GM19455 (cell line): ENCODE measurements around the gene ABHD14A.

Source experiments
- ATAC-seq: cut with Tn5 transposase; IDR thresholded peaks from one replicate; pipeline ENCODE4 v1.9.1; 2021; ENCODE audit not compliant: unreplicated experiment

ABHD14A gene

DNA sequence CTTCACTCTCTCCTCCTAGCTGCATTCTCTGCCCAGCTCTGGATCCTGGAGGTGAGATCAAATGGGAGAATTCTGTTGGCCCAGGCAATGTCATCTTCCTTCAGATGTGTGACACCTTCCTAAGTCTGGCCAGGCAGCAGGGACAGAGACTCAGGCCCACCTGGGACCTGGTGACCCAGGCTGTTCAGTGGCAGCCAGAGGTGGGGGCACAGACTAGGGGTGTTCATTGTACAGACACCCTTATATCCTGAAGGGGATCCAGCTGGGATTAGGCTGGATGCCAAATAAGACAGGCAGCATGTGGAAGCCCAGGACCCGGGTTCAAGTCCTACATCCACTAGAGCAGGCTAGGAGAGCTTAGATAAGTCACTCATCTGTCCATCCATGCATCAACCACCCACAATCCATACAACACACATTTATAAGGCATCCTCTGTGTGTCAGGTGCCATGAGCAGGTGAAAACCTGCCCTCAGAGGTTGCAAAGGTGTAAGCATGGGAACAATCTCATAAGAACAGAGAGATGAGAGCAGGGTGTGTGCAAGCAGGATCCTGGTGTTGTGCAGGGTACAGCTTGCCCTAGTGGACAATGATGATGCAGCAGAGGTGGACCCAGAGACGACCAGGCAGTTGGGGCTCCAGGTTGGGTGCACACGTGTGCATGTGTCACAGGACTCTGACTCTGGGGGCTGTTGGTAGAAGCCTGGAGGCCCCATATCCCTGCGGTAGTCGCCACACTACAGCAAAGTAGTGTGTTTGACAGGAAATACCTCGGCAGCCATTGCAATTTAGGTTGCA lies 39.1 kb downstream of the ABHD14A start:
- no peak for ATAC-seq

DNA sequence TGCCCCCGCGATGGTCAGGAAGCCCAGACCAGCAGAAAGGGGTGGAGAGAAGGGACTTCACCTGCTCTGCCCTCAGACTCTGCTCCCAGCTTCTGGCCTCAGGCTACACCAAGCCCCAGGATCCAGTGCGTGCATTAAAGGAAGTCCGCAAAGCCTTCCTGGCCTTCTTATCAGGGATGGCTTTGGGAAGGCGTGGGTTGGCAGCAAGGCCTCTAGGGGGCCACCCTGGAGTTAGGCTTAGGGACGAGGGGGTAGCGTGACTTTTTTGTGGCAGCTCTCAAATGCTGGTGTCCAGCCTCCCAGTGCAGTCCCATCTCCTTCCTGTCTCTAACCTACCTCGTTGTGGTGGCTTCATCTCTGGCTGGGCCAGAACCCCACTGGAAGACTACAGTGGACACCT lies 39.7 kb downstream of the ABHD14A start:
- ATAC-seq, result no peak

DNA sequence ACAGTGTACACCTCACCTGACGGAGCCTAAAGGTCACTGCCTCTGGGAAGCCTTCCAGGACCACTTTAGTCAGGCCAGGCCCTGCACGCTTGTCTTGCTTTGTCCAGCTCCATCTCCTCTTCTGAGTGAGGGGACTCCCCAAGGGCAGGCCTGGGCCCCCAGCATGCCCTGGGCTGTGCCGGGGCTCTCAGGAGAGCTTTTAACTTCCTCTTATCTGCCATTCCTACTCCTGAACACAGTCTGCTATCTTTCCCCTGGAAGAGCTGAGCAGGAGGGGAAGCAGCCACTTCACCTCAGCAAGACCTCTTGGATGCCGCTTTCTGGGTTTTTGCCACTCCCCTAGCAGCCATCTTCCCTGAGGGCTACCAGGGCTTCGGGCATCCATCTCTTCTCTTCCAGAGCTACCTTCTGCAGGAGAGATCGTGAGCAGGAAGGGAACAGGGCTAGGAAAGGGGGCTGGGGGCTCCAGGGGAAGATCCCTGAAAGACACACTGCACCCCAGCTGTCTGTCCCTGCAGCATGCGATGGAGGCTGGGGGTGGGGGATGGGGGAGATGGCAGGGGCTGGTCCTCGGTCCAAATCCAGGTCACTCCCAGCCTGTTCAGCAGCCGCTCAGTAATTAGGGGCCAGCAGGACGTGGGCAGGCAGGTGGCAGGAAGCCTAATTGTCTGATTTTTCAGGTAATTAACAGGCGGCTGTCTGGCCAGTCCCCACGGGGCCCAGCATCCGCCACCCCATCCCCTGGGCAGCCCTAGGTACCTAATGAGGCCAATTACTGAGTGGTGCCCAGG lies 40.8 kb downstream of the ABHD14A start:
- ATAC-seq, result no peak

DNA sequence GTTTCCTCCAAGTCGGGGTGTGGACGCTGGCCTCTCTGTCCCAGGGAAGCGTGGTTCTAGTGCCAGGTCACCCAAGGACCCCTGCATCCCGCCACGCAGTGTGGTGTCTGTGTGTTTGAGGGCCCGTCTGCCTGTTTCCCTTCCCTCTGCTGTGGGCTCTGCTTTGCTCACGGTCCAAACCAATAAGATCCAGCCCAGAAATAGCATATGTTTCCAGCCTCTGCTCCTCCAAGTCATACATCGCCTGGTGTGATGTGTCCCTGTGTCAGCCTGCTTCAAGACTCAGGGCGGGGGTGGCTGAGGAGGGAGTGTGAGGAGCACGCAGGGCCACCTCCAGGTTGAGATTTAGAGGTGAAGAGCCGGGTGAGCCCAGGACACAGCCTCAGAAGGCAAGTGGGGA lies 42.7 kb downstream of the ABHD14A start:
- no peak for ATAC-seq

DNA sequence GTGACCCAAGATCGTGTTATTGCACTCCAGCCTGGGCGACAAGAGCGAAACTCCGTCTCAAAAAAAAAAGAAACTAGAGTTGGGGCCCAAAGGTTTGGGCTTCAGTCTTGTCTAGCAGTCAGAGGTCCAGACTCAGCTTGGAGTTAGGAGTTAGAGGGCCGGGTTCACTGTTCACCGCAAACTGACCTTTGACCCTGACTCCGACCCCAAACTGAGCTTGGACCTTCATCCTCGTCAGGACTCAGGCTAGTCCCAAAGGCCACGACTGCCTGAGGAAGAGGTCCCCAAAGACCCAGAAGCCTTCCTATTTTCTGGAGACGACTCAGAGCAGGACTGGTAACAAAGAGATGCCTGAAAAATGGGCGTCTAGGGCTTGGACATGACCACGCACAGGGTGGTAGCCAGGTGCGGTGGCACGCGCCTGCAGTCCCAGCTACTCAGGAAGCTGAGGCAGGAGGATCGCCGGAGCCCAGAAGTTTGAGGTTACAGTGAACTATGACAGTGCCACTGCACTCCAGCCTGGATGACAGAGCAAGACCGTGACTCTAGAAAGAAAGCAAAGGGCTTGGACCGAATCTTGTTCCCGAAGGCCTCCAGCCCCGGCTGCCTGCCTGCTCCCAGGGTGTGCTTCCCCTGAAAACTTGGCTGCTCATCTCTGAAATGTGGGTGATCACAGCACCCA lies 43.6 kb downstream of the ABHD14A start:
- no peak for ATAC-seq

DNA sequence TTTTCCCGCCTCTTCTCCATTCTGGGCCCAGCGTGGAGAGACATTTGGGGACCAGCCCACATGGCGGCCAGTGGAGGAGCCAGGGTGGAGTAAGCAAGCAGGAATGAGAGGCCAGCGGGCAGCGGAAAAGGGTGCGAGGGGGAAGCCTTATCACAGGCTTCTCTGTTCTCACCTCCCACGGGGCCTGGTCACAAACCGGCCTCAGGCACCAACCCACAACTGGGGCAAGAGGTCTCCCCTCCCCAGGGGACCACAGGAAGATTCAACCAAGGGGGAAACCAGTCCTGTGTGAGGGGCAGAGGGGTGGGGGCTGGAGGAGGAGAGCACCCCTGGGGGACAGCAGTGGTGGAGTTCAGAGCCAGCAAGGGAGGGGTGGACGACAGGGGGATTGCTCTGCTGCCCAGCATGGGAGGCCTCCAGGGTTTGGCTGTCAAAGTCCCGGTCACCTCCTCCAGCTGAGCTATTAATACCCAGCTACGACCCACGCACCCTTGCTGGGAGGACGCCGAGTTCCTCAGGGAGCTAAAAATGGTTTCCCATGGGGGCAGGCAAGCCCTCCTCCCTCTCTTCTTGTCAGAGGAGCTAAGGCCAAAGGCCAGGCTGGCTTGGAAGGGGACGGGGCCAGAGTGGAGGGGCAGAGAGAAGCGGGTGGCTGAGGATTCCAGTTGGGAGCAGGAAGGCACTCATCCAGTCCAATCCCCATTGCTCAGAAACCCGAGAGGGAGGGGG lies 44.7 kb downstream of the ABHD14A start:
- no peak for ATAC-seq

DNA sequence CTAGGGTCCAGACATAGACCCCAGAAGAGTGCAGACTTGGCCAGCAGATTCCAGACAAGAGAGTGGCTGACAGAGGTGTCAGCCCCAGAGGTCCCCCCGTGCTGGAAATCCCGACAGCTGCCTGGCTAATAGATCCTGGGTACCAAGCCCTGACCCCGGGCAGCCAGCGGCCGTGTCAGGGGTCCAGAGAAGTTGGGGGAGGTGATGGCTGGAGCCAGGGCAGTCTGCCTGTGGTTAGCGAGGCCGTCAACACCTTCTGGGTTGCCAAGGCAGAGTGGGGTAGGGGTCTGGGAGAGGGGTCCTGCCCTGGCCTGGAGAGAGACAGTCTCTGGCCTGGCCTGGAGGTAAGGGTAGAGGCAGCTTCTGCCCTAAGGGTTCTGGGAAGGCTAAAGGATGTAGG lies 45.9 kb downstream of the ABHD14A start:
- no peak for ATAC-seq

DNA sequence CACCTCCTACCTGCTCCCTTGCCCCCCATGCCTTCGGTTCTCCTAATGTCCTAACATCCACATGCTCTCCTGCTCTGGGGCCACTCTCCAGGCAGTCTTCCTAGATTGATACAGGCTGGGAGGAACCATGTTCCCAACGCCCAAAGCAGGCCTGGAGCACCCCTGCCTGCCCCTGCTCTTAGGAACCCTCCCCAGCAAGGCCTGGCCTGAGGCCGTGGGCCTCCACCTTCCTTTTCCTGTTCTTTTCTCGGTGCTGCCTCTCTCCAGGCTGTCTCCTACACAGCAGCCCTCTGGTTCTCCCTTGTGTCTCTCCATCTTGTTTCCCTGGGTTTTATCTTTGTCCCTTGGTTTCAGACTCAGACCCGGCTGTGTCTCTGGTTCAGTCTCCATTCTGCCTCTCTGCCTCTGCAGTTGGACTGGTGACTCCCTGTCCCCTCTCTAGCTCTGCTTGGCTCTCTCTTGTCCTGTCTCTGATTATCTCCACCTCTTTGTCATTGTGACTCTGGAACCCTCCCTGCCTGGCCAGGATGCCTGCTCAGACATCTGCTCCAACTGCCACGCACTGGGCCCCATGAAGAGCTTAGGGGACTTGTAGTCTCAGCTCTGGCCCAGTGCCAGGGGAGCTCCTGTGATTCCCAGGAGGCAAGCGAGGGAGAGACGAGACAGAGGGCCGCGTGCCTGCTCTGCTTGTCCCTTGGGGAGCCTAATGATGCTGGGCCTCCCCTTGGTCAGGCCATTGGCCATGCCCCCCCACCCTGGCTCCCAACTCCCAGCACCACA lies 46.8 kb downstream of the ABHD14A start:
- ATAC-seq, result no peak

- no peak for ATAC-seq
These were observed 47.6 kb downstream of the ABHD14A start for GRCh38 chr3:52022323-52023100.

GRCh38 chr3:52023101-52023770 lies 48.4 kb downstream of the ABHD14A start:
- no peak for ATAC-seq

- ATAC-seq, result no peak
These were observed 49.2 kb downstream of the ABHD14A start for GRCh38 chr3:52023860-52024764.

DNA sequence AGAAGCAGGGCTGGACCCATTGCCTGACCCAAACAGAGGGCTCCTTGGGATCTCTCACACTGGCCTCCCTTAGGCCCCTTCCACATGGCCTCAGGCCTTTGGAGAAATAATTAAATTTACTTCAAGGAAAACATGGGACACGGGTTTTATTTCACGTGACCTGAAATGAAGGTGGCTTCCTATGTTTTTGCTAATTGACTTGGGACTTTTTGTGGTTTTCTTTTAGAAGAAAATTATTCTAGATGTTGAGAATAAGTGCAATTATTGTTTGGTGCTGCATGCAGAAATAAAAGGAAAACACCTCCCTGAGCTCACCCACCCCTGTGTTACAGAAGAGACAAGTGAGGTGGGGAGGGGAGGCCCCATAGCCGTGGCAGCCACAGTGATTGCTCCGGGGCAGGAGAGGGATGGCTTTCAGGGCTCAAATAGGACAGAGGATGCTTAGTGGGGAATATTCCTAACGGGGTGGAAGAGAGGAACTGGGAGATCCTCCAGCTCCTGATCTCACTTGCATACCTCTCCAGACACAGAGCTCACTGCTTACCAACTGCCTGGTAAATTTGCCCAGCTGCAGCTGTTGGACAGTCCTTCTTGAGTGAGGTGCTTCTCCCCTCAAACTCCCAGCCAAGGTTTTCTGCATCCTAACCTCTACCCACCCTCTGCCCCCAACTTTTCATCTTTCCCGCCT lies 50.0 kb downstream of the ABHD14A start:
- no peak for ATAC-seq

DNA sequence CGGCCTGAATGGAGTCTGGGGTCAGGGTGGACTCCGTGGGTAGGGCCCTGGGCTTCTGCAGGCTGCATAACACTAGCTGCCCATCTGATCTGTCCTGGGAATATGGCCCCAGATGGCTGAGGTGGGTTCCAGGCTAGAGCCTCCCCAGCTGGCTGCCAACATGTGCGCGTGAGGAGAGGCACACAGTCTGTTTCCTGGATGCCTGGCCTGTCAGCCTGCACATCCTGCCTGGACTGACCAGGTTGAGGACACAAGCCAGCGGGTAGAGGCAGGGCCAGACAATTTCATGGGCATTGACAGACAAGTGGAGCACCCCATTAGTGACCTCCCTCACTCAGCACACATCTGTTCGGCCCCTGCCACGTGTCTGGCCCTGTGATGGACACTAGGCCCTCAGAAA lies 50.6 kb downstream of the ABHD14A start:
- ATAC-seq, result no peak

- no peak for ATAC-seq
These were observed 51.2 kb downstream of the ABHD14A start for GRCh38 chr3:52026041-52026440.

DNA sequence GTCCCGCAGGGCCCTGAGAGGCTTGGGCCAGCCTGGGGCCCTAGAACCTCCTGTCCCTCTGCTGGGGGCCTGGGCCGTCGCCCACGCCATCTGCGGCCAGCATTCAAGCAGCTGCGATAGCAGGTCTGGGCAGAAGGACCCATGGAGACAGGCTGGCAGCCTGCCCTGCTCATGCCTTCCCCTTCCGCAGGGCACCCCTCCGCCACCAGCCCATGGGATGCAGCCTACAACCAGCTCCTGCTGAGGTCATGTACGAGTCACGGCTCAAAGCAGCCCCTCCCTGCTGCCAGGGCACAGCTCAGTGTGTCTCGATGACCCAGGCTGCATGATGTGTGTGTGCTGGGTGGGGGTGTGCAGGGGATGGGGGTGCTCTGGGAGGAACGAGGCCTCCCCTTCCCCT lies 53.7 kb downstream of the ABHD14A start:
- ATAC-seq, result no peak

DNA sequence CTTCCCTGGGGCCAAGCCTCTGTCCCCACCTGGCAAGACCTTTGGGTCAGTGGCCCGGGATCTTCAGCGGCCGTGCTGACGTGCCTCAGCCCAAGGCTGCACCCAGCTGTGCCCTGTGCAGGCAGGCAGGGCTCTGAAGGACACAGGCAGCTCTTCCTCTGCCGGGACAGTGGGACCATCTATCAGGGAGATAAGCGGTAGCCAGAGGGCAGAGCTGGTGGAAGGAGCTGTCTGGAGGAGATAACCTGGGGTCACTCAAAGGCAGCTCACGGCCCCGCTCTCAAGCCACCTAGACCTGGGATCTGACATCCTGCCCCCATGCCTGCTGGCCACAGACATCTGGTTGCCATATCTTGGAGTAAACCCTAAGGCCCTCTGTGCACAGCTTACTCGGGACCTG lies 54.2 kb downstream of the ABHD14A start:
- ATAC-seq, result no peak

DNA sequence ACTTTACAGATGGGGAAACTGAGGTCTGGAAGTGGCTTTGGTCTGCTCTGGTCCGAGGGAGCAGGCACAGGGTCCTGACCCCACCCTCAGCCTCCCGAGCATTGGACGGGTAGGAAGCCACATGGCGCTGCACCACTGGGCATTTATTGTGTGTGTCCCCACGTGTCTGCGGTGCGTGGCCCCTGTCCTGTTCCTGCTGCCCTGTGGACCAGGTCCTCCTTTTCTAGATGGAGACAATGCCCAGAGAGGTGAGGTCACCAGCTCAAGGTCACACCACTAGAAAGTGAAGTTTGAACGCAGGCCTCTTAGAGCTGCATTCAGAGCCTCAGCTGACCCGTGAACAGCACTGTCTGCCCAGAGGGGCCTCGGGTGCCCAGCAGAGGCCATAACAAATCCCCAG lies 54.7 kb downstream of the ABHD14A start:
- no peak for ATAC-seq
